HG03575 (cell line): ENCODE results near the gene LGALS12.
"Not testable (repeated sequence)": the region's sequence is repeated elsewhere in the genome, so short reads cannot be mapped to it uniquely, and the experiment has no call there.

Source experiments
- ATAC-seq: cut with Tn5 transposase; IDR thresholded peaks from one replicate; pipeline ENCODE4 v1.9.1; 2021; ENCODE audit not compliant: unreplicated experiment, insufficient number of reproducible peaks, low FRiP score; ENCODE audit errors: extremely low read depth

The LGALS12 gene

GRCh38 chr11:63528729-63529278, 22.9 kb downstream of the LGALS12 start:
- ATAC-seq = not testable (repeated sequence)

GRCh38 chr11:63529373-63529772, 23.5 kb downstream of the LGALS12 start:
- ATAC-seq = not testable (repeated sequence)

GRCh38 chr11:63530021-63530420, 24.1 kb downstream of the LGALS12 start:
- no peak for ATAC-seq

DNA sequence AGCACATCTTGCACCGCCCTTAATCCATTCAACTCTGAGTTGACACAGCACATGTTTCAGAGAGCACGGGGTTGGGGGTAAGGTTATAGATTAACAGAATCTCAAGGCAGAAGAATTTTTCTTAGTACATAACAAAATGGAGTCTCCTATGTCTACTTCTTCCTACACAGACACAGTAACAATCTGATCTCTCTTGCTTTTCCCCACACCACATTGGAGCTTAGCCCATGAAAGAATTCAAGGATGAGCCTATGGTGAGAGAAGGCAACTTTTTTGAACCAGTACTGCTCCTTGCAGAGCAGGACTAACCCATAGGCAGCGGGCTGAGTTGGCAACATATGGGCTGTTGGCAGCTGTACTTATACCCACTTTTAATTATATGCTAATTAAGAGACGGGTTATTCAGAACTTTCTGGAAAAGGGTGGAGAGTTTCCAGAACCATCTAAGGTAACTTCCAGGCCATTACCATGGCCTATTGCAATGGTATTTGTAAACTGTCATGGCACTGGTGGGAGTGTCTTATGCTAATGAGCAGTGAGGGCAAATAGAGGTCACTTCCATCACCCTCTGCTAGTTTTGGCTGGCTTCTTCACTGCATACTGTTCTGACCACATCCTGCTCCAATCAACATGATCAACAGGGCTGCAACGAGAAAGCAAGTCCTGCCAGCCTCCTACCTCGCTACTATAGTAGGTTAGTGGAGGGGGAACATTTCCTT, 25.3 kb downstream of the LGALS12 start:
- not testable (repeated sequence) for ATAC-seq

- ATAC-seq = no peak
Observed at GRCh38 chr11:63532117-63532516, 26.2 kb downstream of the LGALS12 start.

DNA sequence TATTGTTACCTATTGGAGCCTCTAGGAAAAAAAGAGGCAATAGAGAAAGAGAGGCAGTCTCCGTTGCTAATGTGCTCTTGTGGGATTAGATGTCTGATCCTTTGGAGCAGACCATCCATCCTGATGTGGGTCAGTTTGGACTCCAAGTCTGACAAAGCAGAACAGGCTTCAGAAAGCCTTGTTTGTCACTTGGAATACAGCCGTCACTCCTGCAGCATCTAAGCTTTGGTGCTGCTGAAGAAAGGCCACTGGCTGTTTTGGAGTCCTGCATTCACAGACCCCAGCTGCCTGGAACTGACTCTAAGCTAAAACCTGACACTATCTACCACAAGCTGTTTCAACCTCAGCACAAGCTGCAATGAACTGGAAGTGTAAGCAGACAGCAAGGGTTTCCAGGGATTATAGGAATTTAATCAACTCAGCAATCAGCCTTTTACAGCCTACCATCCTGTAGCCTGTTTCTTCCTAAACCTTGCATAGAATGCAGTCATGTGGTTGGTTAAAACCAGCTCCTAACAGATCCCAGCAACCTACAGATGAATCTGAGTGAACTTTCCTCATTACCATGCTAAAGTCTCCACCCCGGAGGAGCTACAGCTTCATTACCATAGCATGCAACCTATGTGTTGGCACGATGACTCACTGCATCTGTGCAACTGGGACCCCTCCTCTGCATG, 27.1 kb downstream of the LGALS12 start:
- ATAC-seq = no peak

- no peak for ATAC-seq
Observed at GRCh38 chr11:63534076-63534475, 28.2 kb downstream of the LGALS12 start.

GRCh38 chr11:63534895-63535461, 29.1 kb downstream of the LGALS12 start:
- no peak for ATAC-seq

DNA sequence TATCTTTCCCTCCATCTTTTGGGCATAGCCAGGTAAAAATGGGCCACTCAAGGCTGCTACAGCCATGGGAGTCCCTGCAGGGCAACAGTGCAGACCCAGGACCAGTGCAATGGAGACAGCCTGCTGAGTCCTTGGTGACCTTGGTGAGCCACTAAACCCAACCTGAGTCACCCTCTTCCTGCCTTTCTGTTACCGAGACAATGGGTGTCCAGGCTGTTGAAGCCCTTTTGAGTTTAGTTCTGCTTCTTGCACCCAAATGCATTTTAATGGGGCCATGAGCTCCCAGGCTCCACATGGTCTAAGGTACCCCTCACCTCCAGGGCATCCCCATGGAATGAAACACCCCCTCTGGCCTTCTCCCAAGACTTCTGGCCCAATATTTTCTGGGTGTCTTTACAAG, 29.9 kb downstream of the LGALS12 start:
- ATAC-seq = no peak

DNA sequence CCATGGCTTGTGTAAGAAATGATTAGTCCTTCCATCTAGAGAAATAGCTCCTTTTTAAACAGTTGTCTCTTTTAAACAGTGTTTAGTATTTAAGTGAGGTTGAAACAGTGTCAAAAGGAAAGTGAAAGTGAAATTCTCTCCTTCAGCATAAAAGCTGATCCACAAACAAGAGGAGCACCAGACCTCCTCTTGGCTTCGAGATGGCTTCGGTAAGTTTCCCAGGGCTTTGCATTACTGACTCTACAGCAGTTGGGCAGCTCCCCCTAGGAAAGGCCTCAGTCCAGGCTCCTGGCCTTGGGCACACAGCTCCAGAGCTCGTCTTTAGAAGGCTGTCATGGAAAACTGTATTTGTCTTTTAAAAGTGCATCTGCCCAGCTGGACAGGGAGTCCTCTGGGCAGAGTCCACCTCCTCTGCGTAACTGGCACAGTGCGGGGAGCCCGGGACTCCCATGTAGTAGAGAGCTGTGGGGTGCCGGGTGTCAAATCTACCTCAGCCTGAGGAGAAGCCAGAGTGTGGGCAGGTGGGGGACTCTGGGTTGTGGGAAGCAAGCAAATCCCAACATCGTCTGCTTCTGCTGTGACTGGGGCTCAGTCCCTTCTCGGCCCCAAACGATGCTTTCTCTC, 30.9 kb downstream of the LGALS12 start, which contains the start of gene PLAAT4:
TSS of gene PLAAT4 (plus strand) at position 140 of the 624 bp plus-strand sequence. CDS start at position 201, 61 bp downstream.
- ATAC-seq = no peak

GRCh38 chr11:63537293-63538101, 31.6 kb downstream of the LGALS12 start:
- no peak for ATAC-seq

DNA sequence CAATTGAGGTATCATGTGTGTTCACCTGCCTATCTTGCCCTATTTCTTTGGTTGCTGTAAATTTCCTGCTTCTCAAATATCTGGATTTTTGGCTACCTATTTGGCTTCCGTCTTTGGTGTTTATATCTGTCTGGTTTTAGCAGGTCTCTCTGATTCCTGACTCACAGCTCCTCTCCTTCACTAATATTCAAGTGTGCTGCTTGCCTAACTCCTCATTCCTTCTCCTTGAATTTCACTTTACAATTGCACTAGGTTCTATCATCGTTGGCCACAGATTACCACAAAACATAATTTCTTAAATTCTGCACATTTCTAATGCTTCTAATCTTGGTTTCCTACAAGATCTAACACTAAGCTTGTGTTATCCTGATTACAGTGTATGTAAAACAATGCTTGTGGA, 36.6 kb downstream of the LGALS12 start:
- ATAC-seq = not testable (repeated sequence)

DNA sequence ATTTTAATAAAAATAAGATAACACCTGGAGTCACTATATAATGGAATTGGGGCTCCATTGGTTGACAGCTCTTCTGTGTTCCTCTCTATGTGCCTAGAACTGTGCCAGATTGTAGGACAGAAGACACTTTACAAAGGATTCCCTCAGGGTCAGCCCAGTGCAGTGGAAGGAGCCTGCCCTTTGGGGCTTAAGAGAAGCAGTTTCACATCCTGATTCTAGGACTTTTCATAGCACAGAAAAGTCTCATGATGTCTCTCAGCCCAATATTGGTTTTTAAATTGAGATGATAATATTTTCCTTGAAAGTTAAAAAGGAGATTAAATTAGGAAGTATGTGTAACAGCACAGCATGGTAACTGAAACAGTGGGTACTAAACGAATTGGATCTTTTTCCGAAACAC, 37.8 kb downstream of the LGALS12 start:
- ATAC-seq = no peak

GRCh38 chr11:63547061-63547460, 41.2 kb downstream of the LGALS12 start:
- no peak for ATAC-seq

GRCh38 chr11:63548178-63548577, 42.3 kb downstream of the LGALS12 start:
- no peak for ATAC-seq

GRCh38 chr11:63549411-63549810, 43.5 kb downstream of the LGALS12 start:
- no peak for ATAC-seq

DNA sequence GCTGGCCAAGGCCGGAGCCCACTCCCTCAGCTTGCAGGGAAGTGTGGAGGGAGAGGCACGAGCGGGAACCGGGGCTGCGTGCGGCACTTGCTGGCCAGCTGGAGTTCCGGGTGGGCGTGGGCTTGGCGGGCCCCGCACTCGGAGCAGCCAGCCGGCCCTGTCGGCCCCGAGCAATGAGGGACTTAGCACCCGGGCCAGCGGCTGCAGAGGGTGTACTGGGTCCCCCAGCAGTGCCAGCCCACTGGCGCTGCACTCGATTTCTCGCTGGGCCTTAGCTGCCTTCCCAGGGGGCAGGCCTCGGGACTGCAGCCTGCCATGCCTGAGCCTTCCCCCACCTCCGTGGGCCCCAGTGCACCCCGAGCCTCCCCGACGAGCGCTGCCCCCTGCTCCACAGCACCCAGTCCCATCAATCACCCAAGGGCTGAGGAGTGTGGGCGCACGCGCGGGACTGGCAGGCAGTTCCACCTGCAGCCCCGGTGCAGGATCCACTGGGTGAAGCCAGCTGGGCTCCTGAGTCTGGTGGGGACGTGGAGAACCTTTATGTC, 44.3 kb downstream of the LGALS12 start:
- not testable (repeated sequence) for ATAC-seq

GRCh38 chr11:63551091-63551888, 45.4 kb downstream of the LGALS12 start:
- ATAC-seq = no peak
